HEK293T (cell line): ENCODE measurements around the gene ZNF460.

ENCODE experiments used
- BHLHE40 ChIP-seq: fragments of 450-650 bp; IDR thresholded peaks from 2 replicates; pipeline ENCODE4 v1.6.1; 2016; ENCODE audit warnings: mild to moderate bottlenecking, moderate library complexity, borderline replicate concordance
- CTBP1 ChIP-seq: fragments of 450-650 bp; IDR thresholded peaks from 2 replicates; pipeline ENCODE4 v1.6.1; 2016; ENCODE audit warnings: borderline replicate concordance
- ELF4 ChIP-seq: fragments of 450-650 bp; IDR thresholded peaks from 2 replicates; pipeline ENCODE4 v1.6.1; 2017; ENCODE audit warnings: antibody characterized with exemption
- FOXA1 ChIP-seq: fragments of 450-650 bp; IDR thresholded peaks from 2 replicates; pipeline ENCODE4 v1.6.1; 2016; ENCODE audit warnings: mild to moderate bottlenecking
- FOXK2 ChIP-seq: fragments of 450-650 bp; IDR thresholded peaks from 2 replicates; pipeline ENCODE4 v1.6.1; 2016; ENCODE audit warnings: mild to moderate bottlenecking
- FOXM1 ChIP-seq: fragments of 450-650 bp; IDR thresholded peaks from 2 replicates; pipeline ENCODE4 v1.6.1; 2017; ENCODE audit warnings: mild to moderate bottlenecking, borderline replicate concordance
- HDGF ChIP-seq: fragments of 450-650 bp; IDR thresholded peaks from 2 replicates; pipeline ENCODE4 v1.6.1; 2017; ENCODE audit warnings: antibody characterized with exemption, borderline replicate concordance
- NFRKB ChIP-seq: fragments of 450-650 bp; IDR thresholded peaks from 2 replicates; pipeline ENCODE4 v1.6.1; 2016; ENCODE audit warnings: mild to moderate bottlenecking, moderate library complexity
- SP1 ChIP-seq: fragments of 450-650 bp; IDR thresholded peaks from 2 replicates; pipeline ENCODE4 v1.6.1; 2017
- SUZ12 ChIP-seq: fragments of 450-650 bp; IDR thresholded peaks from 2 replicates; pipeline ENCODE4 v1.6.1; 2016; ENCODE audit warnings: mild to moderate bottlenecking
- ZNF384 ChIP-seq: fragments of 450-650 bp; IDR thresholded peaks from 2 replicates; pipeline ENCODE4 v1.6.1; 2016
- TF ChIP-seq, protein P1 (sequence below): fragments of 450-650 bp; IDR thresholded peaks from 2 replicates; pipeline ENCODE4 v1.6.1; 2016

- TF ChIP-seq CTBP1 (no peak), ZNF384 (no peak), SUZ12 (no peak), FOXA1 (no peak), FOXM1 (no peak), HDGF (no peak), SP1 (no peak), NFRKB (no peak), ELF4 (no peak), FOXK2 (no peak), BHLHE40 (no peak)
- TF ChIP-seq, protein P1, sequence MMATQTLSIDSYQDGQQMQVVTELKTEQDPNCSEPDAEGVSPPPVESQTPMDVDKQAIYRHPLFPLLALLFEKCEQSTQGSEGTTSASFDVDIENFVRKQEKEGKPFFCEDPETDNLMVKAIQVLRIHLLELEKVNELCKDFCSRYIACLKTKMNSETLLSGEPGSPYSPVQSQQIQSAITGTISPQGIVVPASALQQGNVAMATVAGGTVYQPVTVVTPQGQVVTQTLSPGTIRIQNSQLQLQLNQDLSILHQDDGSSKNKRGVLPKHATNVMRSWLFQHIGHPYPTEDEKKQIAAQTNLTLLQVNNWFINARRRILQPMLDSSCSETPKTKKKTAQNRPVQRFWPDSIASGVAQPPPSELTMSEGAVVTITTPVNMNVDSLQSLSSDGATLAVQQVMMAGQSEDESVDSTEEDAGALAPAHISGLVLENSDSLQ = no peak
These were observed 22.6 kb downstream of the ZNF460 start for GRCh38 chr19:57302727-57303401.
